ENCODE data around the gene LYPLA2. TPM values are rescaled to one million over a fixed set of nuclear protein-coding genes. Genes with fewer than 3 reads are reported as not detected.
"Not testable (repeated sequence)": the region's sequence is repeated elsewhere in the genome, so short reads cannot be mapped to it uniquely, and the experiment has no call there.

The LYPLA2 gene
- total RNA-seq, 1 experiment from 2014 or later, result 68.0 TPM

DNA sequence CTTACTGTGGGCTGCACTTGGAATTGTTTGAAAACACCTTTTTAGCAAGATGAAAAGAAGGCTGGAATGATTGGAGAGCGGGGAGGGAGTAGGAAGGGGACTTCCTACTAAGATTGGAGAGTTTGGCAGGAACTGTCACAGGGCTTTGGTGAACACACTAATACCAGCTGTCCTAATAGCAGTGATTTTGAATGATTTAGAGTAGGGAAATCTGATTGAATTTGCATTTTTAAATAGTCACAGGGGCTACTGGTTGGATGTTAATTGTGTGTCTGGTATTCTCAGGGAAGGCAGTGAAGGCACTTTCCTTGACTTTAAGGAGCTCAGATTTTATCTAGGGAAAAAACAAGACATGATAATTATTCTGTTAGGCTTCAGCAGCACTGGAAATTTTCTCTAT, 36.8 kb downstream of the LYPLA2 start:
- no peak for DNase-seq (ENCODE audit: low spot score)

- not testable (repeated sequence) for DNase-seq (ENCODE audit: low spot score)
Measured at GRCh38 chr1:23834156-23834555, 43.2 kb downstream of the LYPLA2 start.

- DNase-seq (ENCODE audit: low spot score), result no peak
Measured at GRCh38 chr1:23836037-23836436, 45.1 kb downstream of the LYPLA2 start.

- no peak for DNase-seq (ENCODE audit: low spot score)
Measured at GRCh38 chr1:23837908-23838307, 47.0 kb downstream of the LYPLA2 start.

GRCh38 chr1:23838401-23838866, 47.5 kb downstream of the LYPLA2 start:
- no peak for DNase-seq (ENCODE audit: low spot score)

GRCh38 chr1:23843644-23844043, 52.7 kb downstream of the LYPLA2 start:
- DNase-seq (ENCODE audit: low spot score), result no peak

Other genes starting within 250 kb of the LYPLA2 start
- 83.7 and 244 TPM in 2 replicates for gene ID3, start 231.6 kb upstream of the LYPLA2 start, total RNA-seq (2014; rRNA removed; shearing (Covaris generic))
- 609 and 964 TPM in 2 replicates for gene RPL11, start 99.3 kb upstream of the LYPLA2 start, total RNA-seq (2014; rRNA removed; shearing (Covaris generic))
- 28.1 and 29.4 TPM in 2 replicates for gene ELOA, start 47.7 kb upstream of the LYPLA2 start, total RNA-seq (2014; rRNA removed; shearing (Covaris generic))
- gene PITHD1, start 12.7 kb upstream of the LYPLA2 start, total RNA-seq (2014; rRNA removed; shearing (Covaris generic)), result 47.9 and 73.3 TPM in 2 replicates
- gene GALE, start 9.6 kb downstream of the LYPLA2 start, total RNA-seq (2014; rRNA removed; shearing (Covaris generic)), result 109 and 110 TPM in 2 replicates
- gene HMGCL, start 34.3 kb downstream of the LYPLA2 start, total RNA-seq (2014; rRNA removed; shearing (Covaris generic)), result 15.3 and 21.5 TPM in 2 replicates
- gene FUCA1, start 77.1 kb downstream of the LYPLA2 start, total RNA-seq (2014; rRNA removed; shearing (Covaris generic)), result 19.6 and 22.9 TPM in 2 replicates
- not detected in 2 replicates for gene CNR2, start 122.2 kb downstream of the LYPLA2 start, total RNA-seq (2014; rRNA removed; shearing (Covaris generic))
- gene PNRC2, start 168.7 kb downstream of the LYPLA2 start, total RNA-seq (2014; rRNA removed; shearing (Covaris generic)), result 58.5 and 60.3 TPM in 2 replicates
- 96.5 and 106 TPM in 2 replicates for gene SRSF10, start 189.2 kb downstream of the LYPLA2 start, total RNA-seq (2014; rRNA removed; shearing (Covaris generic))

All from A172 (cell line).